IMR-90 (cell line): ENCODE results near the gene CEACAM8. TPM values are rescaled to one million over a fixed set of nuclear protein-coding genes. Genes with fewer than 3 reads are reported as not detected.

Experiments used
- ATAC-seq: fragments of 200-7000 bp; cut with Tn5 transposase; 2 replicates; pipeline ENCODE4 v1.9.1; 2020; ENCODE audit warnings: low read depth, mild to moderate bottlenecking, moderate library complexity
- BruUV-seq: library from RNA; stranded (reverse); fragments of 400-500 nt; replicated peaks from 2 replicates; lab custom pipeline; 2021; lab: Mats Ljungman, UMichigan
- CTCF ChIA-PET: fragments of 300-600 bp; formaldehyde crosslinking; extraction: SDS; loops from one replicate; lab custom pipeline; 2021; ENCODE audit warnings: antibody characterized with exemption; lab: Yijun Ruan, JAX
- POLR2A ChIA-PET: fragments of 300-600 bp; sonication (Branson Sonifier 250); formaldehyde crosslinking; loops from one replicate; lab custom pipeline; 2022; ENCODE audit warnings: antibody characterized with exemption; ENCODE audit not compliant: unreplicated experiment; lab: Charles Lee
- DNase-seq: peaks from one replicate; pipeline ENCODE4 v3.0.0; 2013
- H2AFZ ChIP-seq: replicated peaks from 2 replicates; pipeline ENCODE3; 2013; ENCODE audit warnings: low read length, mild to moderate bottlenecking; ENCODE audit not compliant: poor library complexity
- H2AK5ac ChIP-seq: 2 replicates; pipeline ENCODE4 v1.6.1; 2013; ENCODE audit warnings: low read depth, low read length, inconsistent platforms
- H2AK9ac ChIP-seq: replicated peaks from 2 replicates; pipeline ENCODE3; 2013; ENCODE audit warnings: mild to moderate bottlenecking, low read depth, low read length, moderate library complexity; ENCODE audit not compliant: poor library complexity
- H2BK120ac ChIP-seq: 2 replicates; pipeline ENCODE4 v1.6.1; 2013; ENCODE audit warnings: low read depth, low read length, inconsistent platforms
- H2BK15ac ChIP-seq: 3 replicates; pipeline ENCODE4 v1.6.1; 2013; ENCODE audit warnings: low read depth, low read length, inconsistent platforms
- H2BK20ac ChIP-seq: 2 replicates; pipeline ENCODE4 v1.6.1; 2013; ENCODE audit warnings: low read depth, mild to moderate bottlenecking, inconsistent platforms, low read length, moderate library complexity
- H2BK5ac ChIP-seq: 2 replicates; pipeline ENCODE4 v1.6.1; 2013; ENCODE audit warnings: mild to moderate bottlenecking, low read depth, low read length, inconsistent platforms; ENCODE audit not compliant: poor library complexity, severe bottlenecking
- H3K14ac ChIP-seq: replicated peaks from 2 replicates; pipeline ENCODE4 v1.6.1; 2013; ENCODE audit warnings: low read depth, low read length, inconsistent platforms
- H3K18ac ChIP-seq: 2 replicates; pipeline ENCODE4 v1.6.1; 2013; ENCODE audit warnings: low read depth, low read length, control low read depth
- H3K23ac ChIP-seq: 2 replicates; pipeline ENCODE4 v1.6.1; 2013; ENCODE audit warnings: low read depth, low read length, inconsistent platforms
- H3K27ac ChIP-seq: 2 replicates; pipeline ENCODE4 v1.5.1; 2013; ENCODE audit warnings: mild to moderate bottlenecking, control low read depth, low read length; ENCODE audit not compliant: insufficient read depth
- H3K27me3 ChIP-seq: 2 replicates; pipeline ENCODE4 v1.6.1; 2013; ENCODE audit warnings: low read length; ENCODE audit not compliant: control insufficient read depth, insufficient read depth
- H3K36me3 ChIP-seq: 2 replicates; pipeline ENCODE4 v1.6.1; 2013; ENCODE audit warnings: low read length, mixed read lengths; ENCODE audit not compliant: control insufficient read depth, insufficient read depth
- H3K4ac ChIP-seq: 2 replicates; pipeline ENCODE4 v1.6.1; 2013; ENCODE audit warnings: low read depth, low read length, inconsistent platforms
- H3K4me1 ChIP-seq: 2 replicates; pipeline ENCODE4 v1.6.1; 2013; ENCODE audit warnings: low read length, mixed read lengths; ENCODE audit not compliant: control insufficient read depth, insufficient read depth
- H3K4me2 ChIP-seq: 2 replicates; pipeline ENCODE4 v1.6.1; 2013; ENCODE audit warnings: low read depth, mild to moderate bottlenecking, control low read depth, low read length, moderate library complexity
- H3K4me3 ChIP-seq: 2 replicates; pipeline ENCODE4 v1.5.1; 2013; ENCODE audit warnings: low read depth, mild to moderate bottlenecking, control low read depth, low read length, moderate library complexity; ENCODE audit not compliant: insufficient read depth
- H3K56ac ChIP-seq: 2 replicates; pipeline ENCODE4 v1.6.1; 2013; ENCODE audit warnings: low read length, inconsistent platforms; ENCODE audit not compliant: insufficient read depth; ENCODE audit errors: extremely low read depth
- H3K79me1 ChIP-seq, 2 experiments: 2 replicates each; pipeline ENCODE4 v1.6.1; 2013; ENCODE audit warnings: low read length in 2 of 2, inconsistent platforms in 1 of 2, low read depth in 1 of 2
- H3K9ac ChIP-seq: 2 replicates; pipeline ENCODE4 v1.6.1; 2013; ENCODE audit warnings: low read depth, low read length, control low read depth
- H3K9me1 ChIP-seq: 2 replicates; pipeline ENCODE4 v1.6.1; 2013; ENCODE audit warnings: low read length, inconsistent platforms; ENCODE audit not compliant: insufficient read depth
- H3K9me3 ChIP-seq: 2 replicates; pipeline ENCODE4 v1.6.1; 2013; ENCODE audit warnings: low read length; ENCODE audit not compliant: control insufficient read depth, insufficient read depth
- H4K20me1 ChIP-seq: 2 replicates; pipeline ENCODE4 v1.6.1; 2013; ENCODE audit warnings: low read length, inconsistent platforms; ENCODE audit not compliant: insufficient read depth
- H4K5ac ChIP-seq: 2 replicates; pipeline ENCODE4 v1.6.1; 2013; ENCODE audit warnings: mild to moderate bottlenecking, low read depth, low read length, control low read depth
- H4K8ac ChIP-seq, 2 experiments: 2 replicates each; pipeline ENCODE4 v1.6.1; 2013; ENCODE audit warnings: low read depth in 2 of 2, low read length in 2 of 2, control low read depth in 1 of 2, inconsistent platforms in 1 of 2
- H4K91ac ChIP-seq: 2 replicates; pipeline ENCODE4 v1.6.1; 2013; ENCODE audit warnings: low read depth, low read length, inconsistent platforms; ENCODE audit not compliant: insufficient read depth
- CEBPB ChIP-seq: IDR thresholded peaks from 2 replicates; pipeline ENCODE4 v1.6.1; 2012; ENCODE audit warnings: low read depth, low read length, improper control_type of control experiment
- CHD1 ChIP-seq: IDR thresholded peaks from 2 replicates; pipeline ENCODE4 v1.6.1; 2012; ENCODE audit warnings: low read depth, low read length, improper control_type of control experiment
- NFE2L2 ChIP-seq: fragments of 150-350 bp; IDR thresholded peaks from 2 replicates; pipeline ENCODE4 v1.6.1; 2016; ENCODE audit warnings: low read depth, mild to moderate bottlenecking, low read length
- RCOR1 ChIP-seq: IDR thresholded peaks from 2 replicates; pipeline ENCODE4 v1.6.1; 2012; ENCODE audit warnings: mild to moderate bottlenecking, low read length, improper control_type of control experiment; ENCODE audit not compliant: insufficient replicate concordance
- USF2 ChIP-seq: fragments of 150-350 bp; IDR thresholded peaks from 2 replicates; pipeline ENCODE4 v1.6.1; 2017; ENCODE audit warnings: mild to moderate bottlenecking, antibody characterized with exemption, low read length, low read depth
- WGBS, 2 experiments: methylation state at CpG; one replicate each; pipeline versions ENCODE4 v1.1.5 to v1.1.7; 2013; ENCODE audit warnings: missing lambda C conversion rate in 2 of 2; ENCODE audit not compliant: insufficient read length in 1 of 2; ENCODE audit errors: extremely low coverage in 2 of 2; 5-methylcytosine and 5-hydroxymethylcytosine counted together
- dilution Hi-C: fragments of 300-500 bp; cut with HindIII; formaldehyde crosslinking; loops from one replicate; pipeline ENCODE4 v1.14.3; 2018; ENCODE audit warnings: low sequenced_read_pairs; ENCODE audit not compliant: unreplicated experiment
- in situ Hi-C: fragments of 300-500 bp; cut with MboI; formaldehyde crosslinking; loops from 3 replicates; pipeline ENCODE4 v1.14.3; 2019; ENCODE audit warnings: low sequenced_read_pairs, inconsistent platforms, mixed read lengths
- intact Hi-C: fragments of 100-400 bp; cut with micrococcal nuclease; formaldehyde crosslinking; loops from 2 replicates; pipeline ENCODE4 v1.10.0; 2022
- polyA plus RNA-seq, 3 experiments: library from polyadenylated mRNA; depleted of rRNA; stranded (reverse); fragments of >200 nt; gene quantifications; 2 replicates each; pipeline ENCODE4 v1.2.3, GENCODE V29; 2012; ENCODE audit warnings: low replicate concordance in 1 of 3
- total RNA-seq: library from RNA; depleted of rRNA; stranded (reverse); fragments of >200 nt; gene quantifications from 2 replicates; pipeline ENCODE4 v1.2.3, GENCODE V29; 2012
- TF ChIP-seq, protein P1 (sequence below): conservative IDR thresholded peaks from 2 replicates; pipeline ENCODE4 v1.5.1; 2012; ENCODE audit warnings: mild to moderate bottlenecking, low read depth, low read length, improper control_type of control experiment

Gene CEACAM8
- total and polyA plus RNA-seq, 2 of the 4 experiments (the other 2 are of a cell fraction) = not detected

- no peak overlapping the region for H3K4ac ChIP-seq
- peaks cover 39% of the 10 kb centered on the region for H3K27me3 ChIP-seq
- WGBS, 2 experiments = 0% methylated on average over 1 of the region's 8 CpGs; no CpG with 5 or more reads in 1 of the 2 experiments
Measured at GRCh38 chr19:42552086-42553065, 42.3 kb downstream of the CEACAM8 start.

More at GRCh38 chr19:42552086-42553065, 42.3 kb downstream of the CEACAM8 start:
- TF ChIP-seq, protein P1, sequence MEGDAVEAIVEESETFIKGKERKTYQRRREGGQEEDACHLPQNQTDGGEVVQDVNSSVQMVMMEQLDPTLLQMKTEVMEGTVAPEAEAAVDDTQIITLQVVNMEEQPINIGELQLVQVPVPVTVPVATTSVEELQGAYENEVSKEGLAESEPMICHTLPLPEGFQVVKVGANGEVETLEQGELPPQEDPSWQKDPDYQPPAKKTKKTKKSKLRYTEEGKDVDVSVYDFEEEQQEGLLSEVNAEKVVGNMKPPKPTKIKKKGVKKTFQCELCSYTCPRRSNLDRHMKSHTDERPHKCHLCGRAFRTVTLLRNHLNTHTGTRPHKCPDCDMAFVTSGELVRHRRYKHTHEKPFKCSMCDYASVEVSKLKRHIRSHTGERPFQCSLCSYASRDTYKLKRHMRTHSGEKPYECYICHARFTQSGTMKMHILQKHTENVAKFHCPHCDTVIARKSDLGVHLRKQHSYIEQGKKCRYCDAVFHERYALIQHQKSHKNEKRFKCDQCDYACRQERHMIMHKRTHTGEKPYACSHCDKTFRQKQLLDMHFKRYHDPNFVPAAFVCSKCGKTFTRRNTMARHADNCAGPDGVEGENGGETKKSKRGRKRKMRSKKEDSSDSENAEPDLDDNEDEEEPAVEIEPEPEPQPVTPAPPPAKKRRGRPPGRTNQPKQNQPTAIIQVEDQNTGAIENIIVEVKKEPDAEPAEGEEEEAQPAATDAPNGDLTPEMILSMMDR = no peak
- TF ChIP-seq RCOR1 = no peak
- no peak for TF ChIP-seq CEBPB
- TF ChIP-seq USF2 = no peak
- no peak for TF ChIP-seq NFE2L2
- TF ChIP-seq CHD1 = no peak
- no peak overlapping the region for H2AK9ac ChIP-seq
- H3K14ac ChIP-seq = no peak overlapping the region
- no peak overlapping the region for H3K9ac ChIP-seq
- no peak overlapping the region for H3K56ac ChIP-seq
- no peak overlapping the region for H4K8ac ChIP-seq
- intact Hi-C loops = no loop called here
- no peaks in the 10 kb centered on the region for H3K4me1 ChIP-seq
- H4K5ac ChIP-seq = no peak overlapping the region
- H2BK15ac ChIP-seq = no peak overlapping the region
- no peak overlapping the region for H2BK120ac ChIP-seq
- BruUV-seq = no TSS peak
- in situ Hi-C loops = no loop called here
- H4K91ac ChIP-seq = no peak overlapping the region
- no peak overlapping the region for H2AFZ ChIP-seq
- ATAC-seq = no peak
- CTCF ChIA-PET = no interaction called here
- H2BK5ac ChIP-seq = no peak overlapping the region
- H3K4me3 ChIP-seq = no peak overlapping the region
- dilution Hi-C loops = no loop called here
- H3K18ac ChIP-seq = no peak overlapping the region
- H2AK5ac ChIP-seq = no peak overlapping the region
- H3K4me2 ChIP-seq = no peak overlapping the region
- H3K9me1 ChIP-seq = no peaks in the 10 kb centered on the region
- H3K23ac ChIP-seq = no peak overlapping the region
- no peak for DNase-seq
- no peak overlapping the region for H2BK20ac ChIP-seq
- H4K20me1 ChIP-seq = no peaks in the 10 kb centered on the region; the same call in 1 of the 2 replicates
- peaks cover 10% of the 10 kb centered on the region for H3K9me3 ChIP-seq
- POLR2A ChIA-PET = no interaction called here
- H3K27ac ChIP-seq = no peak overlapping the region
- no peaks in the 10 kb centered on the region for H3K36me3 ChIP-seq
- no peaks in the 10 kb centered on the region for H3K79me1 ChIP-seq
